Adrenal gland (tissue), 12 donors: ENCODE measurements around the gene PSG3. TPM values are rescaled to one million over a fixed set of nuclear protein-coding genes. Genes with fewer than 3 reads are reported as not detected.
"Not testable (repeated sequence)": the region's sequence is repeated elsewhere in the genome, so short reads cannot be mapped to it uniquely, and the experiment has no call there.

Source experiments
- DNase-seq, 7 donors: peaks; one replicate each; pipeline ENCODE4 v3.0.0-alpha.2; 2019 to 2020
- H3K27ac ChIP-seq, 5 donors: fragments of 200-600 bp; sonication (generic) in 4 of 5; 1 replicate in 3 of 5; 2 replicates in 2 of 5; pipeline versions ENCODE4 v1.5.1 to v1.8.0; 2016 to 2020; ENCODE audit warnings: mild to moderate bottlenecking in 1 of 5
- H3K27me3 ChIP-seq: fragments of 200-600 bp; 2 replicates; pipeline ENCODE4 v1.8.0; 2021
- H3K36me3 ChIP-seq, 2 donors: fragments of 200-600 bp; replicated peaks in 1 of 2; 1 replicate in 1 of 2; 2 replicates in 1 of 2; pipeline versions ENCODE4 v1.5.1 to v1.8.0; 2018 to 2022
- H3K4me1 ChIP-seq, 2 donors: fragments of 200-600 bp; replicated peaks in 1 of 2; 1 replicate in 1 of 2; 2 replicates in 1 of 2; pipeline versions ENCODE4 v1.5.1 to v1.8.0; 2018 to 2021
- H3K4me3 ChIP-seq, 4 donors: fragments of 200-600 bp; sonication (generic) in 3 of 4; one replicate each; pipeline ENCODE4 v1.5.1; 2016 to 2018
- H3K9me3 ChIP-seq, 3 donors: fragments of 200-600 bp; sonication (generic) in 1 of 3; replicated peaks in 1 of 3; 1 replicate in 2 of 3; 2 replicates in 1 of 3; pipeline versions ENCODE4 v1.5.1 to v1.8.0; 2016 to 2021
- POLR2A ChIP-seq, 2 donors: fragments of 450-650 bp; IDR thresholded peaks; one replicate each; pipeline ENCODE4 v1.6.1; 2017; ENCODE audit warnings: antibody characterized with exemption in 2 of 2, mild to moderate bottlenecking in 2 of 2, moderate library complexity in 1 of 2
- WGBS, 4 donors: extraction: QIAGEN DNeasy Blood & Tissue Kit in 2 of 4; methylation state at CpG; one replicate each; pipeline versions ENCODE4 v1.1.5 to v1.1.7; 2013 to 2017; 5-methylcytosine and 5-hydroxymethylcytosine counted together
- intact Hi-C, 2 donors: fragments of 100-400 bp; cut with DNase I; formaldehyde crosslinking; loops; one replicate each; pipeline versions ENCODE4 v1.14.1 to v1.15.0; 2022 to 2023
- polyA plus RNA-seq, 3 donors: library from polyadenylated mRNA; stranded (reverse); fragments of 200-250 nt in 2 of 3; fragments of 350-450 nt in 1 of 3; fragmentation: Illumina TruSeq in 1 of 3; extraction: RNeasy Lipid Tissue Mini Kit (QIAGEN cat#74804) in 1 of 3; gene quantifications; one replicate each; pipeline ENCODE4 v1.2.3, GENCODE V29; 2013 to 2014
- total RNA-seq, 9 donors: library from RNA; depleted of rRNA in 4 of 9; stranded (reverse); fragments of >200 nt in 4 of 9; fragments of 120-200 nt in 1 of 9; fragmentation: NEBNext Ultra II Directional in 1 of 9; extraction: Animal tissue kit (Norgen Biotek cat#: 25700) in 1 of 9; gene quantifications; one replicate each; pipeline versions ENCODE4 v1.1.0 to v1.2.4, GENCODE V29; 2013 to 2023
- TF ChIP-seq, protein P1 (sequence below), 6 experiments: fragments of 450-650 bp in 4 of 6; fragments of 200-600 bp in 2 of 6; sonication (generic) in 1 of 6; IDR thresholded peaks; 1 replicate in 5 of 6; 2 replicates in 1 of 6; pipeline versions ENCODE4 v1.5.1 to v1.8.0; 2016 to 2021; ENCODE audit warnings: antibody characterized with exemption in 6 of 6, mild to moderate bottlenecking in 2 of 6, moderate library complexity in 1 of 6
- donor health status: healthy with polysubstance abuse.
- donor health status: Bipolar disorder and iron deficiency.
- donor health status: DM: yes; HTN: yes; CAD: no.
- donor health status: DM: no; HTN: no; CAD: no.
- donor health status: DM: no; HTN: no; CAD: no.
- donor health status: DM: yes; HTN: yes; CAD: no.

The PSG3 gene
- total and polyA plus RNA-seq, 12 donors = 0.22 TPM; not detected in 11

DNA sequence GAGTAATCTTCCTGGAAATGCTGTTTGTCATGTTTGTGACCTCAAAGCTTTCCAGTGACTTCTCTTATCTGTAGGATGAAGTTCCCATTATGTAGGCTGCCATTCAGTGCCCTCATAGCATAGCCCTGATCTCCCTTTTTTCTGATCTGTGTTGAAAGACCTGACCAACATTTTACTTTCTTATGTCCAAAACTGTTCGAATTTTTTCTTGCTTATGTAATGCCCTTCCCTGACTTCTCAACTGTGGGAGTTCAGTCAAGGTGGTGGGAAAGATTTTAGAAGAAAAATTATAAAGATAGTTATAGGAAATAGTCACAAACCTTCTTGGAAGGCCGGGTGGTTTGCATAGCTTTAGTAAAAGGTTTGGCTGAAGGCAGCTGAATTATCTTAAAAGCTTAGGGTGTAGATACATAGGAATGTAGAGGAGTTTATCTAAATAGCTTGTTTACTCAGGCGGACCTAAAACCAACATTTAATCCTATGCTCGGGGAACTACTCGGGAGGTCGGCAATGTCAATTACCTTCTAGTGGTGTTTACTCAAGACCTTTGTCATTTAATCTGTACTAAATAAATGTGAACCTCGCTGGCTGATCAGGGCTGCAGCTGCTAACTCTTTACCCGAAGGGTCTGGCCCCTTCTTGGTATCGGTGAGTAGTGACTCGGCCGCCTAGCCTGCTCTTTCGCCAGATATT lies 44.3 kb downstream of the PSG3 start:
- Histone ChIP-seq H3K36me3 (no peaks in the 10 kb centered on the region), H3K4me3 (no peak overlapping the region), H3K9me3 (no peaks in the 10 kb centered on the region), H3K4me1 (no peaks in the 10 kb centered on the region), H3K27ac (no peak overlapping the region), H3K27me3 (peaks cover 6% of the 10 kb centered on the region)
- intact Hi-C loops = no loop called here
- peak in 1 of 7 donors; percentile 9 for DNase-seq
- no peak for TF ChIP-seq POLR2A (IDR thresholded peaks at IDR 0.05)
- TF ChIP-seq, protein P1, sequence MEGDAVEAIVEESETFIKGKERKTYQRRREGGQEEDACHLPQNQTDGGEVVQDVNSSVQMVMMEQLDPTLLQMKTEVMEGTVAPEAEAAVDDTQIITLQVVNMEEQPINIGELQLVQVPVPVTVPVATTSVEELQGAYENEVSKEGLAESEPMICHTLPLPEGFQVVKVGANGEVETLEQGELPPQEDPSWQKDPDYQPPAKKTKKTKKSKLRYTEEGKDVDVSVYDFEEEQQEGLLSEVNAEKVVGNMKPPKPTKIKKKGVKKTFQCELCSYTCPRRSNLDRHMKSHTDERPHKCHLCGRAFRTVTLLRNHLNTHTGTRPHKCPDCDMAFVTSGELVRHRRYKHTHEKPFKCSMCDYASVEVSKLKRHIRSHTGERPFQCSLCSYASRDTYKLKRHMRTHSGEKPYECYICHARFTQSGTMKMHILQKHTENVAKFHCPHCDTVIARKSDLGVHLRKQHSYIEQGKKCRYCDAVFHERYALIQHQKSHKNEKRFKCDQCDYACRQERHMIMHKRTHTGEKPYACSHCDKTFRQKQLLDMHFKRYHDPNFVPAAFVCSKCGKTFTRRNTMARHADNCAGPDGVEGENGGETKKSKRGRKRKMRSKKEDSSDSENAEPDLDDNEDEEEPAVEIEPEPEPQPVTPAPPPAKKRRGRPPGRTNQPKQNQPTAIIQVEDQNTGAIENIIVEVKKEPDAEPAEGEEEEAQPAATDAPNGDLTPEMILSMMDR (IDR thresholded peaks at IDR 0.05) = no peak
- WGBS, 4 donors = 77 to 80% (median 79%) methylated on average over 12 of the region's 12 CpGs

DNA sequence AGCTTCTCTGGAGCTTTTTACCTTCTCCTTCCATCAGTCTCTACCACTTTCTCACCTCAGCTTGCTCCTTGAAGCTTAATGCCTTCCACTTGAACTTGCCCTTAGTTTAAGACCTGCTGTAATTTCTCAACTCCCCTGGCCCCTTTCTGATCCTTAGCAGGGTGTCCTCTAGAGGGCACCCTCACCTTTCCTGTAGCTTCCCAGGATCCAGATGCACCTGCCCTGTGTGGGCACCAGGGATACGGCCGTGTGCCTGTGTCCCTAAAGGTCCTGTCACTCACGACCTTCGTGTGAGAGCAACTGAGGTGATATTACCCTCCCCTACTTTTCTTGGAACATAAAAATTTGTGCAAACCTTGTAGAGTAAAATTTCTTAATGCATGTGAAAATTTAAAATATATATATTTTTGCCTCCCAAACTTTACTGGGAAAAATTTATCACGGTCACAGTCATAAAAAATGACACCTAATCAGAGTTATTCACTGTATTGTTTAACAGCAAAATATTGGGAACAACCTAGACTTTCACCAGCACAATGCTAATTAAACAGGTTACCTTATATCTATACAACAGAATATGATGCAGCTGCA lies 46.4 kb downstream of the PSG3 start:
- Histone ChIP-seq H3K27ac (no peak overlapping the region), H3K4me3 (no peak overlapping the region), H3K27me3 (peaks cover 6% of the 10 kb centered on the region), H3K9me3 (no peaks in the 10 kb centered on the region), H3K4me1 (no peaks in the 10 kb centered on the region), H3K36me3 (no peaks in the 10 kb centered on the region)
- no peak for TF ChIP-seq POLR2A (IDR thresholded peaks at IDR 0.05)
- TF ChIP-seq, protein P1 (IDR thresholded peaks at IDR 0.05) = peak; percentile 6 to 65 (median 36)
- peak in 6 of 7 donors; percentile 17 to 64 (median 28) for DNase-seq
- WGBS, 4 donors = 22 to 27% (median 23%) methylated on average over 5 of the region's 5 CpGs
- intact Hi-C loops = no loop called here

DNA sequence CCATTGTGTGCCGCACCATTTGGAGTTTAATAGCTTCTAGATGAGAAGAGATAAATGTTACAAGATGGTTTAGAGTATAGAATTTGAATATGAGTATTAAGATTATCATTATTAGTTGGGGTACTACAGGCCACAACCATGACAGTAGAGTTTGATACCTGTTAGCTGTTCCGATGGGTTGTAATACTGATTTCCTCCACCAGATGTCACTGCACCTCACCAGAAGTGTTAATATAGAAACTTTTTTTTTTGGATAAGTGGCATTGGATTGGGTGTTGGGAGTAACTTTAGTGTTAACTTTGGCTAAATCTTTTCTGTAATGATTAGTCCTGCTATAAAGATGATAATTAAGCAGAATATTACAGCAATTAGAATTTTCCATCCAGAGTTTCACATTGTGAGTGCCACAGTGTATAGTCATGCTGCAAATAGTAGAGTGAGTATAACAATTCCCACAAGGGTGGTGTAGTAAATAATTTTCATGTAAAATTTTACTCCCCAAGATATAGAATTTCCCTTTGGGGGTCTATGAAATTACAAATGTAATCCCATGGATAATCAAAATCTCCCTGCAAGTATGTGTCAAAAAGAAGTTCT lies 56.3 kb downstream of the PSG3 start:
- no peak for TF ChIP-seq POLR2A (IDR thresholded peaks at IDR 0.05)
- TF ChIP-seq, protein P1 (IDR thresholded peaks at IDR 0.05) = peak; percentile 30 to 58 (median 48)
- WGBS, 4 donors = 76 to 87% (median 83%) methylated on average over 2 of the region's 2 CpGs
- H3K27me3 ChIP-seq = no peaks in the 10 kb centered on the region
- intact Hi-C loops = no loop called here
- no peak overlapping the region for H3K4me3 ChIP-seq
- DNase-seq = peak in 1 of 7 donors; percentile 34
- no peak overlapping the region for H3K27ac ChIP-seq
- no peaks in the 10 kb centered on the region for H3K9me3 ChIP-seq
- H3K36me3 ChIP-seq = no peaks in the 10 kb centered on the region
- no peaks in the 10 kb centered on the region for H3K4me1 ChIP-seq

DNA sequence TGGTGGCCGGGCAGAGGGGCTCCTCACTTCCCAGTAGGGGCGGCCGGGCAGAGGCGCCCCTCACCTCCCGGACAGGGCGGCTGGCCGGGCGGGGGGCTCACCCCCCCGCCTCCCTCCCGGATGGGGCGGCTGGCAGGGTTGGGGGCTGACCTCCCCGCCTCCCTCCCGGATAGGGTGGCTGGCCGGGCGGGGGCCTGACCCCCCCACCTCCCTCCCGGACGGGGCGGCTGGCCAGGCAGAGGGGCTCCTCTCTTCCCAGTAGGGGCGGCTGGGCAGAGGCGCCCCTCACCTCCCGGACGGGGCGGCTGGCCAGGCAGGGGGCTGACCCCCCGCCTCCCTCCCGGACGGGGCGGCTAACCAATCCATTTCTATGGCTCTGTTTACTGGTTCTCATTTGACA lies 64.0 kb downstream of the PSG3 start:
- DNase-seq, H3K27me3 ChIP-seq, H3K27ac ChIP-seq, H3K9me3 ChIP-seq, H3K36me3 ChIP-seq, intact Hi-C loops, H3K4me1 ChIP-seq, H3K4me3 ChIP-seq: not testable (repeated sequence)
- WGBS, 4 donors = 93% methylated on average over 21 to 24 of the region's 27 CpGs; no CpG with 5 or more reads in 2 of the 4 donors

DNA sequence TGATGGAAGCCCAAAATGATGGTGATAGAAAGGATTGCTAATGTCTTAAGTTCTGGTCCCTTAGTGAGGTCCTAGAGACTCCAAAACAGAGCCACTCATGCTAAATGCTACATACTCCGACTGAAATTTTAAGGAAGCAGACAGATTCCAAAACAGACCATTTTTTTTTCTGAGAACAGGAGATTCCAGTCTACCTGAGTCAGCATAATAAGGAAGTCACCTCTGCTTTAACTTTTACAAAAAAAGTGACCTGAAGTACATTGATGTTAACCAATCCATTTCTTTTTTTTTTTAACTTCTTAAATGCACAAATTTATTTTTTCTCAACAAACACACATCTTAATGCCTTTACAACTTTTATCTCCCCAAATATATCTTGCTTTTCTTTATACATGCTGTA lies 65.7 kb downstream of the PSG3 start:
- intact Hi-C loops, DNase-seq, H3K27me3 ChIP-seq, H3K4me3 ChIP-seq, H3K36me3 ChIP-seq, H3K9me3 ChIP-seq, H3K27ac ChIP-seq, H3K4me1 ChIP-seq: not testable (repeated sequence)
- WGBS, 4 donors = 46 to 81% (median 65%) methylated on average over 1 of the region's 1 CpG

Other genes starting within 250 kb of the PSG3 start
- 10 to 100 TPM; 12.1 to 35.2 (median 26.0) TPM for gene CEACAM1, start 212.0 kb downstream of the PSG3 start, total RNA-seq
- gene CEACAM1, start 212.0 kb downstream of the PSG3 start, polyA plus RNA-seq = 10 to 100 TPM; 15.5 to 59.5 (median 17.7) TPM
- under 1 TPM in 1 of 9 donors, not detected in 8; 0.17 TPM for gene CEACAM8, start 145.6 kb downstream of the PSG3 start, total RNA-seq
- not detected for gene CEACAM8, start 145.6 kb downstream of the PSG3 start, polyA plus RNA-seq
- not detected for gene PSG8, start 25.2 kb upstream of the PSG3 start, total RNA-seq
- not detected for gene PSG8, start 25.2 kb upstream of the PSG3 start, polyA plus RNA-seq
- under 1 TPM in 1 of 9 donors, not detected in 8; 0.11 TPM for gene PSG1, start 139.2 kb upstream of the PSG3 start, total RNA-seq
- not detected for gene PSG1, start 139.2 kb upstream of the PSG3 start, polyA plus RNA-seq
- gene PSG6, start 177.4 kb upstream of the PSG3 start, total RNA-seq = not detected
- not detected for gene PSG6, start 177.4 kb upstream of the PSG3 start, polyA plus RNA-seq
- gene PSG7, start 196.7 kb upstream of the PSG3 start, total RNA-seq = not detected
- not detected for gene PSG7, start 196.7 kb upstream of the PSG3 start, polyA plus RNA-seq